Head of caudate nucleus (tissue), 42 donors: ENCODE results near the gene KPNB1.
A peak's percentile ranks its signal among the peaks of the same experiment; 100 is the strongest.

Source experiments
- DNase-seq, 42 donors: peaks; one replicate each; pipeline versions ENCODE4 v3.0.0 to v3.0.0-alpha.2; 2020 to 2021; ENCODE audit warnings: mixed read lengths in 7 of 42
- intact Hi-C: fragments of 100-400 bp; cut with DNase I; formaldehyde crosslinking; loops from one replicate; pipeline ENCODE4 v1.15.0; 2022

Gene KPNB1

GRCh38 chr17:47649153-47649971, at the start of gene KPNB1:
KPNB1 (plus strand) TSS chr17:47649919; CDS start chr17:47650245, 326 bp downstream.
- intact Hi-C loops: no loop called here
- DNase-seq: peak; percentile 98 to 100 (median 100)

GRCh38 chr17:47603830-47604597, 45.7 kb upstream of the KPNB1 start:
- no peak for DNase-seq
- intact Hi-C loops: no loop called here

- no peak for DNase-seq
- intact Hi-C loops: no loop called here
Measured at GRCh38 chr17:47604598-47604927, 45.2 kb upstream of the KPNB1 start.

DNA sequence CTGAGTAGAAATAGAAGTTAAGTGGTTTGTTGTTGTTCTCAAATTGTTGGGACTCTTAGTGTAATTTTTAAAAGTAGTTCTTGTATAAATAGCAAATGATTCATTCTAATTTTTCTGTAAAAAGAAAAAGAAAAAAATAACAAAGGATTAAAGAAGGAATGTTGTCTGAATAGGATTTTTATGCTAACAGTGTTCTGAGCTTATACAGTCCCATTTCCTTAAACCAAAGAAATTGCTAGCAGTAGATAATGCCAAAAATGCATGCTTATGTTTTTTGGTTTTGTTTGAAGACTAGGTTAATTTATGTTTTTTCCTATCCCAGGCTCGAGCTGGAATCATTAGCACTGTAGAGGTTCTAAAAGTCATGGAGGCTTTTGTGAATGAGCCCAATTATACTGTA, 44.7 kb upstream of the KPNB1 start:
- intact Hi-C loops: no loop called here
- DNase-seq: no peak

DNA sequence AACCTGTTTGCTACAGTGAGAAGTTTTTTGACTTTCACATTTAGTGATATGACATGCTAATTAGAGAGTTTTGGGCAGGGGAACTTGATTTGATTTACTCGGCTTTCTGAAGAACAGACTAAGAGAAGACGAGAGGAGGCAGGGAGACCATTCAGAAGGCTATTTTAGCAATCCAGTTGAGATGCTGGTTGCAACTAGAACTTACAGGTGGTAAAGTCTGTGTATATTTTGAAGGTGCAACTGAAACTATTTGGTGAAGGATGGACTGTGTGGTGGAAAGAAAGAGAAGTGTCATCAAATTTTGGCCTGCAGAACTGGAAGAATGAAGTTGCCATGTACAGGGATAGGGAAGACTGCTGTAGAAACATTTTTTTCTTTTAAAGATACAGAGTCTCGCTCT, 42.2 kb upstream of the KPNB1 start:
- no peak for DNase-seq
- intact Hi-C loops: no loop called here

- intact Hi-C loops: no loop called here
Measured at GRCh38 chr17:47611372-47612350, 38.1 kb upstream of the KPNB1 start.

GRCh38 chr17:47615766-47616424, 33.8 kb upstream of the KPNB1 start:
- intact Hi-C loops: no loop called here
- DNase-seq: peak in 1 of 42 donors; percentile 15

More at GRCh38 chr17:47611372-47612350, 38.1 kb upstream of the KPNB1 start:
- no peak for DNase-seq

- intact Hi-C loops: no loop called here
Measured at GRCh38 chr17:47618410-47618809, 31.3 kb upstream of the KPNB1 start.

DNA sequence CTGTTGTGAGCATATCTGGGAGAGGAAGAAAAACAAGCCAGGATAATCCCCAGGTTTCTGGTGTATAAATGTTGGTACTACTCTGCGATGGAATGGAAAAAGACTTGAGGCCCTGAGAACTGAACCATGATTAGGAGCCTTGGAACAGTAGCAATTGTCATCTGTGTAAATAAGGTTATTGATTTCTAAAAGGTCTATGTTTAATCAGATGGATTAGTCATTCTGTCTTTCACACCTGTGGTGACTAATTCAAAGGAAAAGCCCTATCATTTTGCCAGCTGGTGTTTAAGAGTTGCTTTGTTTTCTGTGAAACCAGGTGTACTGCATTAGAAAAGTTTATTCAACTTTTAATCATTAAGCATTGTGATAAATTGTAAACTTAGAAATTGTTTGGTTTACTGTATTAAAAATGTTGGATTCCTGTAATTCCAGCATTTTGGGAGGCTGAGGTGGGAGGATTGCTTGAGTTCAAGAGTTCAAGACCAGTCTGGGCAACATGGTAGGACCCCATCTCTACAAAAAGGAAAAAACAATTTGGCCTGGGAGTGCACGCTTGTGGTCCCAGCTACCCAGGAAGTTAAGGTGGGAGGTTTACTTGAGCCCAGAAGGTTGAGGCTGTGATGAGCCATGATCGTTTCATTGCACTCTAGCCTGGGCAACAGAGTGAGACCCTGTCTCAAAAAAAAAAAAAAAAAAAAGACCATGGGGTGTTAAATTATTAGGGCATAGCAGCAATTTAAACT, 29.0 kb upstream of the KPNB1 start:
- intact Hi-C loops: no loop called here
- no peak for DNase-seq

More at GRCh38 chr17:47618410-47618809, 31.3 kb upstream of the KPNB1 start:
- no peak for DNase-seq

GRCh38 chr17:47621293-47622179, 28.2 kb upstream of the KPNB1 start:
- DNase-seq: peak in 41 of 42 donors; percentile 21 to 86 (median 67)
- intact Hi-C loops: no loop called here

DNA sequence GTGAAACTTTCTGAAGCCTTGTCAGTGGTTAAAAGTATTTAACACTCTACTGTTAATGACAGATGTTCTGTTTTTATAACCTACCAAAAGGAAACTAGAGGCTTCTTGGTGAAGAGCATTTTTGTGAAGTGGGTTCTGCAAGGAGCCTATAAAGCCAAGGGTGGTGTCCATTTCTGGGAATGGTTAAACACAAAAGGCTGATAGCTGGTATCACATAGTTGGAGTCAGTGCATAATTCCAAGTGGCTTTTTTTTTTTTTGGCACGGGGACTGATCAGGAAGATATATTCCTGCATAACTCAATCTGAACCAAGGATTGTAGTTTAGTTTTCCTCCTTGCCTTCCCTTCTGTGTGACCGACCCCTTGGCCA, 27.6 kb upstream of the KPNB1 start:
- intact Hi-C loops: no loop called here
- DNase-seq: no peak

DNA sequence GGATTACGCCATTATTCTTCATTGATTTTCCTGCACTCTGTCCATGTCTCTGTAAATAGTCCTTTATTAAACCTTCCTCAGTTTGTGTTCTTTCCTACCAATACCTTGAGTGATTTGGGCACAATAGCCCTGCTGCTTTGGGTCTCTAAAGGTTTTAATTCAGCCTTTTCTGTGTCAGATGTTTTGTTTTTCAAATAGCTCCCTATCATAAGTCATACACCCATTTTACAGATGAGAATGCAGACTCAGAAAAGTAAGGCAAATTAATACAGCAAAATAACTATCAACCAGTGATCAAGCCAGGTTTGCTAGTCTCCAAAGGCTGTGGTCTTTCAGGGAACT, 25.0 kb upstream of the KPNB1 start:
- intact Hi-C loops: no loop called here
- DNase-seq: no peak

GRCh38 chr17:47628014-47628566, 21.6 kb upstream of the KPNB1 start:
- intact Hi-C loops: no loop called here
- no peak for DNase-seq

GRCh38 chr17:47629826-47630225, 19.9 kb upstream of the KPNB1 start:
- no peak for DNase-seq
- intact Hi-C loops: no loop called here

- no peak for DNase-seq
Measured at GRCh38 chr17:47630614-47631013, 19.1 kb upstream of the KPNB1 start.

DNA sequence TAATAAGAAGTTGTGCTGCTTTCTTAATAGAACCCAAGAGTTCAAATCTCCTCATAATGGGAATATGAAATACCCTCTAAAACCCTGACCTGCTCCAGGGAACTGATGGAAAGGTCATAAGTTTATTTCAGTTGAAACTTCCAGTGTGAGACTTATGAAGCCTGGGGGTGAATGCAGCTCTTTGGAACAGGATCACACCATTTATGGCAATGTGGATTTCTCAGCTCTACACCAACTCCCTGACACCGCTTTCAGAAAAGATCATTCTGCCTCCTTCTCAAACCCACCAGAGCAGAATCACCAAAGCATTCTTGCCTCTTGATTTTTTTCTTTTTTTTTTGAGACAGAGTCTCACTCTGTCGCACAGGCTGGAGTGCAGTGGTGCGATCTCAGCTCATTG, 16.7 kb upstream of the KPNB1 start:
- peak in 3 of 42 donors; percentile 13 to 51 (median 30) for DNase-seq
- intact Hi-C loops: no loop called here

More at GRCh38 chr17:47630614-47631013, 19.1 kb upstream of the KPNB1 start:
- intact Hi-C loops: no loop called here

DNA sequence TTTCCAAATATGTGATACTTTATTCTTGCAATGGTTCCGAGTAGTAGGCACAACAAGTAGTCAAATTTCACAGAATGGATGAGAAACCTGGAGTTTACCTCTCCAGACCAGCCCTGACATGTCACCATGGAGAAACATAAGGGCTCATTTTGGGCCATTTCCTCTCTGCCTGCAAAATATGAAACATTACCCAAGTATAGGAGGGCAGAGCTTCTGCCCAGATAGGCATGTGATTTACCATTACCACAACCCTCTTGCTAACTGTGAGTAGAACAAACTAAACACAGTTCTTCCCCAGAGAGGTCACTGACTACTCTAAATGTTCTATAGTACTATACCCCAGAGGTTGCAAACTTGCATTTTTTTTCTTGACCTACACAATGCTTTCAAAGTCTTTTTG, 15.7 kb upstream of the KPNB1 start:
- no peak for DNase-seq
- intact Hi-C loops: no loop called here
